ENCODE data around the gene CRTAC1.

- TF ChIP-seq RNF2 (IDR thresholded peaks at IDR 0.05; ENCODE audit: borderline replicate concordance, low read depth) (no peak), POLR2A (IDR thresholded peaks at IDR 0.05; ENCODE audit: low read length) (no peak), CTCF (IDR thresholded peaks at IDR 0.05) (no peak), BCL3 (IDR thresholded peaks at IDR 0.05) (no peak), EP300 (IDR thresholded peaks at IDR 0.05) (no peak), REST (IDR thresholded peaks at IDR 0.05) (no peak), CHD2 (IDR thresholded peaks at IDR 0.05; ENCODE audit: low read length, partially characterized antibody) (no peak), POLR2AphosphoS2 (conservative IDR thresholded peaks at IDR 0.05; ENCODE audit: low read length) (no peak), SMC3 (IDR thresholded peaks at IDR 0.05) (no peak)
Measured at GRCh38 chr10:98031440-98031839, 1.0 kb upstream of the CRTAC1 start.

All from A549 (cell line).